ENCODE data around the gene ATXN10.
"Not testable (repeated sequence)": the region's sequence is repeated elsewhere in the genome, so short reads cannot be mapped to it uniquely, and the experiment has no call there.

The ATXN10 gene

DNA sequence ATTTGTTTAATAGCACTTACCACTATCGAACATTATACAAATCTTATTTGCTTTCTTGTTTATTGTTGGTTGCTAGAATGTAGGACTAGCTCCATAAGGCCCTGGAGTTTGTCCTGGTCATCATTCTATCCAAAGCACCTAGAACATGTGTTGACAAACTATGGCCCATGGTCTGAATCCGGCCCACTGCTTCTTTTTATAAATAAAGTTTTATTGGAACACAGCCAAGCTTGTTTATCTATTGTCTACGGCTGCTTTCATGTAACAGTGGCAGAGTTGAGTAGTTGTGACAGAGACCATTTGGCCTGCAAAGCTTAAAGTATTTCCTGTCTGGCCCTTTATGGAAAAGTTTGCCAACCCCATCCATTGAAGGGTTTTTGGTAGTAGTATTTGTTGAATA lies 38.8 kb downstream of the ATXN10 start:
- Histone ChIP-seq H3F3A (ENCODE audit: insufficient read depth) (peaks cover 11% of the 10 kb centered on the region; the same call in 1 of the 2 replicates), H3K4me2 (ENCODE audit: low read depth, low read length, poor library complexity, severe bottlenecking) (no peak overlapping the region), H3K27me3 (ENCODE audit: low read length) (no peaks in the 10 kb centered on the region), H3K9me3 (ENCODE audit: insufficient read depth, low read length) (no peaks in the 10 kb centered on the region), H3K36me3 (ENCODE audit: low read length) (peaks cover 31% of the 10 kb centered on the region), H2AFZ (ENCODE audit: low read depth, low read length, severe bottlenecking) (no peak overlapping the region), H3K4me3 (ENCODE audit: insufficient read depth, low read length, poor library complexity, severe bottlenecking) (no peak overlapping the region), H3K9ac (ENCODE audit: low read length) (no peak overlapping the region), H3K9me2 (replicated peaks; ENCODE audit: insufficient read depth, low read length) (no peaks in the 10 kb centered on the region), H3K79me2 (ENCODE audit: insufficient read depth, low read length) (peaks cover 68% of the 10 kb centered on the region), H3K27ac (ENCODE audit: low read depth, low read length) (no peak overlapping the region), H4K20me1 (ENCODE audit: low read depth, low read length) (0 out of 2 replicates have a peak, but pooled peaks cover 3% of the 10 kb centered on the region)
- TF ChIP-seq, protein P1, sequence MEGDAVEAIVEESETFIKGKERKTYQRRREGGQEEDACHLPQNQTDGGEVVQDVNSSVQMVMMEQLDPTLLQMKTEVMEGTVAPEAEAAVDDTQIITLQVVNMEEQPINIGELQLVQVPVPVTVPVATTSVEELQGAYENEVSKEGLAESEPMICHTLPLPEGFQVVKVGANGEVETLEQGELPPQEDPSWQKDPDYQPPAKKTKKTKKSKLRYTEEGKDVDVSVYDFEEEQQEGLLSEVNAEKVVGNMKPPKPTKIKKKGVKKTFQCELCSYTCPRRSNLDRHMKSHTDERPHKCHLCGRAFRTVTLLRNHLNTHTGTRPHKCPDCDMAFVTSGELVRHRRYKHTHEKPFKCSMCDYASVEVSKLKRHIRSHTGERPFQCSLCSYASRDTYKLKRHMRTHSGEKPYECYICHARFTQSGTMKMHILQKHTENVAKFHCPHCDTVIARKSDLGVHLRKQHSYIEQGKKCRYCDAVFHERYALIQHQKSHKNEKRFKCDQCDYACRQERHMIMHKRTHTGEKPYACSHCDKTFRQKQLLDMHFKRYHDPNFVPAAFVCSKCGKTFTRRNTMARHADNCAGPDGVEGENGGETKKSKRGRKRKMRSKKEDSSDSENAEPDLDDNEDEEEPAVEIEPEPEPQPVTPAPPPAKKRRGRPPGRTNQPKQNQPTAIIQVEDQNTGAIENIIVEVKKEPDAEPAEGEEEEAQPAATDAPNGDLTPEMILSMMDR (IDR thresholded peaks at IDR 0.05; ENCODE audit: insufficient read depth, low read length, poor library complexity, severe bottlenecking) = no peak
- TF ChIP-seq EZH2phosphoT487 (conservative IDR thresholded peaks at IDR 0.05; ENCODE audit: low read length) = no peak

DNA sequence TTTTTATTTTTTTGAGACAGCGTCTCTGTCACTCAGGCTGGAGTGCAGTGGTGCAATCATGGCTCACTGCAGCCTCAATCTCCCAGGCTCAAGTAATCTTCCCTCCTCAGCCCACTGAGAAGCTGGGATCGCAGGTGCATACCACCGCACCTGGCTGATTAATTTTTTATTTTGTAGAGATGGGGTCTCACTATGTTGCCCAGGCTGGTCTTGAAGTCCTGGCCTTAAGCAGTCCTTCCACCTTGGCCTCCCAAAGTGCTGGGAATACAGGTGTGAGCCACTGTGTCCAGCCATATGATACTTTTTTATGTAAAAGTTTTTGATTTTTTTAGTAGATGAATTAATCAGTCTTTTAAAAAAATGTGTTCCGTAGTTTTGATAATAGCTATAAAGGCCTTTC lies 42.8 kb downstream of the ATXN10 start:
- H3K9me3 ChIP-seq (ENCODE audit: insufficient read depth, low read length); H3K4me3 ChIP-seq (ENCODE audit: insufficient read depth, low read length, poor library complexity, severe bottlenecking); H2AFZ ChIP-seq (ENCODE audit: low read depth, low read length, severe bottlenecking); H4K20me1 ChIP-seq (ENCODE audit: low read depth, low read length); H3K4me2 ChIP-seq (ENCODE audit: low read depth, low read length, poor library complexity, severe bottlenecking); H3K9me2 ChIP-seq (replicated peaks; ENCODE audit: insufficient read depth, low read length); H3K9ac ChIP-seq (ENCODE audit: low read length); H3K27ac ChIP-seq (ENCODE audit: low read depth, low read length); H3K27me3 ChIP-seq (ENCODE audit: low read length): not testable (repeated sequence)
- H3F3A ChIP-seq (ENCODE audit: insufficient read depth) = peaks cover 12% of the 10 kb centered on the region; the same call in 1 of the 2 replicates
- H3K36me3 ChIP-seq (ENCODE audit: low read length) = peaks cover 36% of the 10 kb centered on the region; the same call in 1 of the 2 replicates
- peaks cover 61% of the 10 kb centered on the region for H3K79me2 ChIP-seq (ENCODE audit: insufficient read depth, low read length)

DNA sequence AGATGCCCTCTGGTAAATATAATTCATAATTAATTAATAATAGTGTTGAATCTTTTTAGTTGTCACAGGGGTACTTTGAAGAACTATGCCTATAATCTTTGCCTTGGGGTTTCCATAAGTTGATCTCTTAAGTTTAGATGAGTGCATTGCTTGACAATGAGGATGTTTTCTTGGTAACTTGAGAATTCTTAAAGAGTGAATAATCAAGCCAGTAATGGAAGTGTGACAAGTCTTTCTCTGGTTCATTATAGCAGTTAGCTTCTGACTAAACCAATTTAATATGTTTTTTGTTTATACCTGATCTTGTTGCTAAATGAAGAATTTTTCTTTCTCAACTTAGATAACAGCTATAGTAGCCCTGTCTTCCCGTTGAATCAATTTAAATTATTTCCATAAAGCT lies 46.2 kb downstream of the ATXN10 start:
- peaks cover 37% of the 10 kb centered on the region for H3K79me2 ChIP-seq (ENCODE audit: insufficient read depth, low read length)
- TF ChIP-seq, protein P1 (IDR thresholded peaks at IDR 0.05; ENCODE audit: insufficient read depth, low read length, poor library complexity, severe bottlenecking) = no peak
- TF ChIP-seq EZH2phosphoT487 (conservative IDR thresholded peaks at IDR 0.05; ENCODE audit: low read length) = no peak
- H4K20me1 ChIP-seq (ENCODE audit: low read depth, low read length) = no peaks in the 10 kb centered on the region
- no peaks in the 10 kb centered on the region for H3K27me3 ChIP-seq (ENCODE audit: low read length)
- H3K9me2 ChIP-seq (replicated peaks; ENCODE audit: insufficient read depth, low read length) = no peaks in the 10 kb centered on the region
- H3K9ac ChIP-seq (ENCODE audit: low read length) = no peak overlapping the region
- H3K4me2 ChIP-seq (ENCODE audit: low read depth, low read length, poor library complexity, severe bottlenecking) = no peak overlapping the region
- no peak overlapping the region for H3K27ac ChIP-seq (ENCODE audit: low read depth, low read length)
- peaks cover 6% of the 10 kb centered on the region; the same call in 1 of the 2 replicates for H3F3A ChIP-seq (ENCODE audit: insufficient read depth)
- H3K36me3 ChIP-seq (ENCODE audit: low read length) = peaks cover 42% of the 10 kb centered on the region; the same call in 1 of the 2 replicates
- H3K9me3 ChIP-seq (ENCODE audit: insufficient read depth, low read length) = no peaks in the 10 kb centered on the region
- H3K4me3 ChIP-seq (ENCODE audit: insufficient read depth, low read length, poor library complexity, severe bottlenecking) = no peak overlapping the region
- H2AFZ ChIP-seq (ENCODE audit: low read depth, low read length, severe bottlenecking) = no peak overlapping the region

DNA sequence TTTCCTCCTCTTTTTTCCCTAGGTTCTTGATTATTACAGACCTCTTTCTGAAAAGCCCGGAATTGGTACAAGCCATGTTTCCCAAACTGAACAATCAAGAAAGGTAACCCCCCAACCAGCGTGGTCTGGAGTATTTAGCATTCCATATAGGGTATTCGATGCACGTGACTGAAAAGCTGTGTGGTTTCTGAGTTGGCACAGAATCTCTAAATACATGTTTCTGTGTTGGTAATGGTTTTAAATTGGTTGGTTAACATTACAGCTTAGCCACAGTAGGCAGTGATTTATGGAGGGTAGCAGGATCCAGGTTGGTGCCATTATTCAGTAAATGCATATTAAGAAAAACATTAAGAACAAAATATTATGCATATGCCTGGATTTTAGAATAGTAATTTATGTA lies 46.8 kb downstream of the ATXN10 start:
- Histone ChIP-seq H3K4me3 (ENCODE audit: insufficient read depth, low read length, poor library complexity, severe bottlenecking) (no peak overlapping the region), H3K27me3 (ENCODE audit: low read length) (no peaks in the 10 kb centered on the region), H3K4me2 (ENCODE audit: low read depth, low read length, poor library complexity, severe bottlenecking) (no peak overlapping the region), H4K20me1 (ENCODE audit: low read depth, low read length) (no peaks in the 10 kb centered on the region), H3F3A (ENCODE audit: insufficient read depth) (peaks cover 6% of the 10 kb centered on the region; the same call in 1 of the 2 replicates), H3K79me2 (ENCODE audit: insufficient read depth, low read length) (peaks cover 36% of the 10 kb centered on the region; the same call in 1 of the 2 replicates), H3K36me3 (ENCODE audit: low read length) (peaks cover 44% of the 10 kb centered on the region; the same call in 1 of the 2 replicates), H3K27ac (ENCODE audit: low read depth, low read length) (no peak overlapping the region), H2AFZ (ENCODE audit: low read depth, low read length, severe bottlenecking) (no peak overlapping the region), H3K9me3 (ENCODE audit: insufficient read depth, low read length) (no peaks in the 10 kb centered on the region), H3K9ac (ENCODE audit: low read length) (no peak overlapping the region), H3K9me2 (replicated peaks; ENCODE audit: insufficient read depth, low read length) (no peaks in the 10 kb centered on the region)
- no peak for TF ChIP-seq EZH2phosphoT487 (conservative IDR thresholded peaks at IDR 0.05; ENCODE audit: low read length)
- TF ChIP-seq, protein P1 (IDR thresholded peaks at IDR 0.05; ENCODE audit: insufficient read depth, low read length, poor library complexity, severe bottlenecking) = no peak
